ENCODE data around the gene CUL1.

DNA sequence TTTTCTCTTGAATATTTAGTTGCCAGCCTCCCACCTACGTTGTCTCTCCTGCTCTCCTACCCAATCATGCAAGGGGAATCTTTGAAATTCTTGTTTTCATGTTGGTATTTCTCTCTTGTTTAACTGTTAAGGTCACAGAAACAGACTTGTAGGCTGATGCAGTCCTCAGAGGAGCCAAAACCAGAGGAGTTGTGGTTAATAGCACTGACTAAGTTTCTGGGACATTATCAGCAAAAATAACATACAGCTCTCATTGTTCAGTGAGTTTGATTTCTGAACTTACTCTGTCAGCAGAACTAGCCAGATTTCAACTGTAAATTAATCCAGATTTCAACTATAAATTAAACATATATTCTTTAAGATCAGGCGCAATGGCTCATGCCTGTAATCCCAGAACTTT lies 11.1 kb upstream of the CUL1 start:
- TF ChIP-seq, protein P1, sequence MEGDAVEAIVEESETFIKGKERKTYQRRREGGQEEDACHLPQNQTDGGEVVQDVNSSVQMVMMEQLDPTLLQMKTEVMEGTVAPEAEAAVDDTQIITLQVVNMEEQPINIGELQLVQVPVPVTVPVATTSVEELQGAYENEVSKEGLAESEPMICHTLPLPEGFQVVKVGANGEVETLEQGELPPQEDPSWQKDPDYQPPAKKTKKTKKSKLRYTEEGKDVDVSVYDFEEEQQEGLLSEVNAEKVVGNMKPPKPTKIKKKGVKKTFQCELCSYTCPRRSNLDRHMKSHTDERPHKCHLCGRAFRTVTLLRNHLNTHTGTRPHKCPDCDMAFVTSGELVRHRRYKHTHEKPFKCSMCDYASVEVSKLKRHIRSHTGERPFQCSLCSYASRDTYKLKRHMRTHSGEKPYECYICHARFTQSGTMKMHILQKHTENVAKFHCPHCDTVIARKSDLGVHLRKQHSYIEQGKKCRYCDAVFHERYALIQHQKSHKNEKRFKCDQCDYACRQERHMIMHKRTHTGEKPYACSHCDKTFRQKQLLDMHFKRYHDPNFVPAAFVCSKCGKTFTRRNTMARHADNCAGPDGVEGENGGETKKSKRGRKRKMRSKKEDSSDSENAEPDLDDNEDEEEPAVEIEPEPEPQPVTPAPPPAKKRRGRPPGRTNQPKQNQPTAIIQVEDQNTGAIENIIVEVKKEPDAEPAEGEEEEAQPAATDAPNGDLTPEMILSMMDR (IDR thresholded peaks at IDR 0.05; ENCODE audit: borderline replicate concordance, extremely low read depth, low read length, poor library complexity, severe bottlenecking), result no peak
- TF ChIP-seq EZH2 (IDR thresholded peaks at IDR 0.05; ENCODE audit: borderline replicate concordance, low read depth, low read length, severe bottlenecking), result no peak

Data from DND-41 (cell line).